ENCODE results near the gene RABGGTA. TPM values are rescaled to one million over a fixed set of nuclear protein-coding genes. Genes with fewer than 3 reads are reported as not detected.

The RABGGTA gene
- total RNA-seq, 3 donors from 2014 or later (not counting 1 experiment from before 2014, with no cell fraction given), result 72.9 to 95.1 (median 88.5) TPM

DNA sequence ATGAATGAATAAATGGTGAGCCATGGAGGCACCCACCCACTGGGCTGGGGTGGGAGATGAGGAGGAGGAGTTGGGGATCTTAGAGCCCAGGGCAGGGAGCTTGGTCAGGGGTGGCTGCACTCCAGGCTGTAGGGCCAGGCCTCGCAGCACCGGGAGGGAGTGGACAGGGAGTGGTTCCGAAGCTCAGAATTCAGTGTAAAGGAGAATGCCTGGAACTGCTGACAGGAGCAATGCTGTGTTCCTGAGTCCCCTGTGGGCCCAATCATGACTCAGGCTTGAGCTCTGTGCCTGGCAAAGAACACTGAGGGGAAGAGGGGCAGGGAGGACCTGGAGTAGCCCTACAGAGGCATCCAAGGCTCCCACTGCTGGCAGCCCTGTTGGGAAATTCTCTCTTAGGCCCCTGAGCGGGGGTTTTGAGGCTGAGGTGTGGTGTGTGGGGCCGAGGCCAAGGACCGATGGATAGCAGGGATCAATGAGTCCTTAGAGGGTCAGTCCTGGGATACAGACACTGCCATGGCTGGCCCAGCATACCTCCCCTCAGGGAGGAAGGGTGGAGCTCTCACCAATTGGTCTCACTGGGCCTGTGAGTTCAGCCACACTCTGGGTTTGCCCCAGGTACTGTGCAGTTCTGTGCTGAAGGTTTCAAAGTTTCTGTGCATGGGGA is 9.5 kb upstream of the RABGGTA start:
- no peak for ATAC-seq
- H3K27ac Mint-ChIP-seq, result peak overlapping the region in 1 of 2 donors; percentile 41
- intact Hi-C loops (cut with micrococcal nuclease), result no loop called here
- no peaks in the 10 kb centered on the region for H3K9me3 ChIP-seq (ENCODE audit: control insufficient read depth, insufficient read depth, low read length)
- no peaks in the 10 kb centered on the region for H3K36me3 Mint-ChIP-seq
- H3K27me3 Mint-ChIP-seq (ENCODE audit: low read depth in 2 of 2), result no peaks in the 10 kb centered on the region
- H3K4me3 Mint-ChIP-seq, result no peak overlapping the region
- H3K27ac ChIP-seq (ENCODE audit: low read length), result no peak overlapping the region
- no peaks in the 10 kb centered on the region for H3K36me3 ChIP-seq (ENCODE audit: control insufficient read depth, insufficient read depth, low read length)
- no peak for DNase-seq
- WGBS (ENCODE audit: insufficient coverage), result 98% methylated on average over 6 of the region's 6 CpGs
- H3K27me3 ChIP-seq (ENCODE audit: control insufficient read depth, insufficient read depth, low read length), result no peaks in the 10 kb centered on the region
- H3K4me3 ChIP-seq (ENCODE audit: low read length), result no peak overlapping the region
- TF ChIP-seq, protein P1, sequence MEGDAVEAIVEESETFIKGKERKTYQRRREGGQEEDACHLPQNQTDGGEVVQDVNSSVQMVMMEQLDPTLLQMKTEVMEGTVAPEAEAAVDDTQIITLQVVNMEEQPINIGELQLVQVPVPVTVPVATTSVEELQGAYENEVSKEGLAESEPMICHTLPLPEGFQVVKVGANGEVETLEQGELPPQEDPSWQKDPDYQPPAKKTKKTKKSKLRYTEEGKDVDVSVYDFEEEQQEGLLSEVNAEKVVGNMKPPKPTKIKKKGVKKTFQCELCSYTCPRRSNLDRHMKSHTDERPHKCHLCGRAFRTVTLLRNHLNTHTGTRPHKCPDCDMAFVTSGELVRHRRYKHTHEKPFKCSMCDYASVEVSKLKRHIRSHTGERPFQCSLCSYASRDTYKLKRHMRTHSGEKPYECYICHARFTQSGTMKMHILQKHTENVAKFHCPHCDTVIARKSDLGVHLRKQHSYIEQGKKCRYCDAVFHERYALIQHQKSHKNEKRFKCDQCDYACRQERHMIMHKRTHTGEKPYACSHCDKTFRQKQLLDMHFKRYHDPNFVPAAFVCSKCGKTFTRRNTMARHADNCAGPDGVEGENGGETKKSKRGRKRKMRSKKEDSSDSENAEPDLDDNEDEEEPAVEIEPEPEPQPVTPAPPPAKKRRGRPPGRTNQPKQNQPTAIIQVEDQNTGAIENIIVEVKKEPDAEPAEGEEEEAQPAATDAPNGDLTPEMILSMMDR (IDR thresholded peaks at IDR 0.05), result no peak
- no peaks in the 10 kb centered on the region for H3K9me3 Mint-ChIP-seq
- H3K4me1 Mint-ChIP-seq, result peaks cover 18 to 24% of the 10 kb centered on the region in 2 donors
- H3K4me1 ChIP-seq (ENCODE audit: control insufficient read depth, insufficient read depth, low read length), result peaks cover 29% of the 10 kb centered on the region

DNA sequence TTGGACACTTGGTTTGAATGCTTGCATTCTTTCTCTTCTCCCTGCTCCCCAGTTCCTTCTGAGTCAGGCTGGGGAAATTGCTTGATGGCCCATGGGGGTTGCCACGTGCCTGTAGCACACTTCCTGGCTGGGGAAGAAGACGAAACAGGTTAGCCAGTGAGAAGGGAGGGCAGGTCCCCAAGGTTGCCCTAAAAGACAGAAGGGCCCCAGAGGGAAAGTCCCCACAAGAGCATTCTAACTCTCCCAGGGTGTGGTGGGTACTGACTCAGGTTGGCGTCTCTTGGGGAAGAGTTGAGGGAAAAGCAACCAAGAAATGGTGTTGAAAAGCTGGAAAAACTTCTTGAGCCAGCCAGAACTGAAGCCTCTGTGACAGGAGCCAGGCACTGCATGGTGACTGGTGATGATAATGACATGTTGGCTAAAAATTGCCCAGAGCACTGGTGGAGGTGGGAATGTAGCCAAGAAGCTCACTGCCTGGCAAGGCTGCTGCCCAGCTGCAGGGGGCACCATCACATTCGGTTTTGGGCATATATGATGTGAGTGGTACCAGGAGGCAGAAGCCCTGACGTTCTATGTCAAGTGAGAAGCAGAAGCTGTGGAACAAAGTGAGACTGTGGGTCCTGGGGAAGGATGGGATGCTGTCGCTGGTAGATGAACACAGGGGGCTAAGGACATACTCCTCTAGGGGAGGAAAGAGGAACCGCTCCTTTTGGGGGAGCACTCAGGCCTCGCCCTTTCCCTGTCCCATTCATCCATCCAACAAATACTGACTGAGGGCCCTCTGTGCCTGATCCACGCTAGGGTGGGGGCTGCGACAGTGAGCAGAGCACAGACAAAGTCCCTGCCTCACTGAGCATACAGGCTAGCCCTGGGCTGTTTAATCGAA is 8.1 kb upstream of the RABGGTA start:
- Mint-ChIP-seq H3K4me1 (peaks cover 18 to 24% of the 10 kb centered on the region in 2 donors), H3K36me3 (no peaks in the 10 kb centered on the region), H3K27ac (peak overlapping the region in 1 of 2 donors; percentile 54), H3K9me3 (no peaks in the 10 kb centered on the region), H3K27me3 (ENCODE audit: low read depth in 2 of 2) (no peaks in the 10 kb centered on the region), H3K4me3 (no peak overlapping the region)
- intact Hi-C loops (cut with micrococcal nuclease), result no loop called here
- H3K9me3 ChIP-seq (ENCODE audit: control insufficient read depth, insufficient read depth, low read length), result no peaks in the 10 kb centered on the region
- no peaks in the 10 kb centered on the region for H3K36me3 ChIP-seq (ENCODE audit: control insufficient read depth, insufficient read depth, low read length)
- 54% methylated on average over 10 of the region's 11 CpGs for WGBS (ENCODE audit: insufficient coverage)
- ATAC-seq (peak in 2 of 3 donors; percentile 72 to 77), DNase-seq (peak in 1 of 2 donors; percentile 79)
- peak overlapping the region; percentile 23 for H3K27ac ChIP-seq (ENCODE audit: low read length)
- H3K27me3 ChIP-seq (ENCODE audit: control insufficient read depth, insufficient read depth, low read length), result no peaks in the 10 kb centered on the region
- TF ChIP-seq, protein P1 (IDR thresholded peaks at IDR 0.05), result no peak
- H3K4me3 ChIP-seq (ENCODE audit: low read length), result no peak overlapping the region
- peaks cover 35% of the 10 kb centered on the region for H3K4me1 ChIP-seq (ENCODE audit: control insufficient read depth, insufficient read depth, low read length)

DNA sequence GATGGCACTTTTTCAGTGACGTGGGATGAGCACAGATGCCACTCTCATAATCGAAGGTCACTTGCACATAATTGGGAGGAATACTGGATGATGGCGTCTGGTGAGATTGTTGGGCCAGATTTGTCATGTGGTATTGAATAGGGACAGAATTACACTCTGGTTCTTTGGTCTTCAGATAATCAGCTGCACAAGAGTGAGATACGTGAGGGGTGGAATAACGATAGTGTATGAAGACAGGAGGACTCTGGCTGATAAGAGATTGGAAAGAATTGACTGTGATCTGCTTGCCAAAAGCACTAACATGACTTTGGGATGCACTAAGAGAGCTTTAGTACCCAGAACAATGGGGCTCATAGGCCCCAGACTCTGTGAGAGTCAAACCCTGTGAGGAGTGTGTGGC is 7.0 kb upstream of the RABGGTA start:
- H3K9me3 ChIP-seq (ENCODE audit: control insufficient read depth, insufficient read depth, low read length), result no peaks in the 10 kb centered on the region
- no peak for DNase-seq
- Mint-ChIP-seq H3K9me3 (no peaks in the 10 kb centered on the region), H3K27me3 (ENCODE audit: low read depth in 2 of 2) (no peaks in the 10 kb centered on the region), H3K27ac (peak overlapping the region in 1 of 2 donors; percentile 70), H3K4me3 (no peak overlapping the region), H3K36me3 (no peaks in the 10 kb centered on the region), H3K4me1 (peaks cover 18 to 24% of the 10 kb centered on the region in 2 donors)
- ATAC-seq, result no peak
- WGBS (ENCODE audit: insufficient coverage), result 99% methylated on average over 5 of the region's 5 CpGs
- no peaks in the 10 kb centered on the region for H3K27me3 ChIP-seq (ENCODE audit: control insufficient read depth, insufficient read depth, low read length)
- TF ChIP-seq, protein P1 (IDR thresholded peaks at IDR 0.05), result no peak
- H3K4me3 ChIP-seq (ENCODE audit: low read length), result no peak overlapping the region
- peaks cover 41% of the 10 kb centered on the region for H3K4me1 ChIP-seq (ENCODE audit: control insufficient read depth, insufficient read depth, low read length)
- intact Hi-C loops (cut with micrococcal nuclease), result no loop called here
- no peak overlapping the region for H3K27ac ChIP-seq (ENCODE audit: low read length)
- no peaks in the 10 kb centered on the region for H3K36me3 ChIP-seq (ENCODE audit: control insufficient read depth, insufficient read depth, low read length)
